LNCAP (cell line): ENCODE data around the gene RHOXF2.
"Not testable (repeated sequence)": the region's sequence is repeated elsewhere in the genome, so short reads cannot be mapped to it uniquely, and the experiment has no call there.

Source experiments
- CTCF ChIP-seq: fragments of 450-650 bp; IDR thresholded peaks from 2 replicates; pipeline ENCODE4 v1.5.1; 2017; ENCODE audit warnings: mild to moderate bottlenecking

The RHOXF2 gene

DNA sequence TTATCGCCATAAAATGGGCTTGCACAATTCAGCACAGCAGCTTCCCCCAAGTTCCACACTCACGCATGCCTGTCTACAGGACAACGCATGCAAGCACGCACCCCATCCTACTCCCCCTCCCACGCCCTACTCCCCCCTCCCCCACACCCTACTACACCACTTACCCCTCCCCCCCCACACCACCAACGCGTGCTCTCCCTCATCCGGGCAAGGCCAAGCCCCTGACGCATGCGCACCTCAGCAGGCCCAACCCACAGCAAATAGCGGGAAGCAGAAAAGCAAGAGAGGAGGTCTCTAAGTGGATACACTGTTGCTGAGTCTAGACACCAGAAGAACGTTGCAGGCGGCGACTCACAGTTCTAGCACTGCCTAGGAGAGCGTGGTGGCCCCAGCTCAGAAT lies at the start of gene RHOXF2:
Gene RHOXF2, plus strand, starts transcription at position 301 of the 400 bp plus-strand sequence. CDS start 138 bp downstream, outside the sequence.
- not testable (repeated sequence) for TF ChIP-seq CTCF

DNA sequence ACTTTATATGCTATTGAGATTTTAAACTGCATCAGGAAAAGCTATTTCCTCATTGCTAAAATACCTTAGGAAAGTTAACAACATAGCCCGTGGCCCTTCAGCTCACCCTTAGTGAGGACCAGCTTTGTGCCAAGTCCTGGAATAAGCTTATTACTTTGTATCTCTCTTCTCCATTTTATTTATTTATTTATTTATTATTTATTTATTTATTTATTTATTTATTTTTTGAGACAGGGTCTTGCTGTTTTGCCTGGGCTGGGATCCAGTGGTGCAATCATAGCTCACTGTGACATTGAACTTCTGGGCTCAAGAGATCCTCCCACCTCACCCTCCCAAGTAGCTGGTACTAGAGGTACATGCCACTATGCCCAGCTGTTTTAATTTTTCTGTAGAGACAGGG lies 49.0 kb upstream of the RHOXF2 start:
- no peak for TF ChIP-seq CTCF

DNA sequence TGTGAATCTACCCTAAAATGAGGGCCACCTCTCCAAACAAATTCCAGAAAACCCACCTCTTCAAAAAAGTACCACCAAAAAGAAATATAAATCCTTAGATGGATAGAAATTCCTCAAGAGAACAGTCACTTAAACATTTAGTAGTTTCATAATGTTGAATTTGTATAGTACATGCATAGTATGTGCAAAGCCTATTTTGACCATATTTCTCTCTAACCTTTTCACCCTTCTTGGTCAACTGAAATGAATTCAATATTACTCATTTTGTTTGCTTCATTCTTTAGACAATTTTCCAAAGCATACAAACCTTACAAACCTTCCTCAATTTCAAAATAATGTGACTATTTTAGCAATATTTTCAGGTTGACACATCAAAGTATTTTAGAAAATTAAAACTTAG lies 46.8 kb upstream of the RHOXF2 start:
- TF ChIP-seq CTCF: no peak

GRCh38 chrX:120115438-120115963 lies 42.9 kb upstream of the RHOXF2 start, which contains the start of gene RHOXF1:
Gene RHOXF1 (minus strand): TSS chrX:120115913. CDS start chrX:120115862, 51 bp downstream.
- TF ChIP-seq CTCF: no peak

DNA sequence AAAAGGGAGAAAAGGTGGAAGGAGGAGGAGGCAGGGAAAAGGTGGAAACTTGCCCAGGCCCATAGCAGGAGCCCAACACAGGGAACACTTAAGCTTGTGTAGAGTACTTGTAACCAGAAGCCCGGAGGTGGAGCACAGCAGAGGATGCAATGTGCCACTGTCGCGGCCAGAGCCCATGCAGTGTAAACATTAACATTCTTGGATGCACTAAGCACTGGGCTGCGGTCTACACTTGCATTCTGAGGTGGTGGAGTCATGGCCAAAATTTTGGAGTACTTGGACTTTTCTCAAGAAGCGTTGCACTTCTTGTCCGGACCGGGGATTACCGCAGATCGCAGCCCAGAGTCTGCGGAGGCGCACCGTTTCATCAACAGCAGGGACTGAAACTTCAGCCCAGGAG lies 38.2 kb upstream of the RHOXF2 start:
- TF ChIP-seq CTCF: no peak

- no peak for TF ChIP-seq CTCF
These were observed 33.0 kb upstream of the RHOXF2 start for GRCh38 chrX:120125444-120125843.

DNA sequence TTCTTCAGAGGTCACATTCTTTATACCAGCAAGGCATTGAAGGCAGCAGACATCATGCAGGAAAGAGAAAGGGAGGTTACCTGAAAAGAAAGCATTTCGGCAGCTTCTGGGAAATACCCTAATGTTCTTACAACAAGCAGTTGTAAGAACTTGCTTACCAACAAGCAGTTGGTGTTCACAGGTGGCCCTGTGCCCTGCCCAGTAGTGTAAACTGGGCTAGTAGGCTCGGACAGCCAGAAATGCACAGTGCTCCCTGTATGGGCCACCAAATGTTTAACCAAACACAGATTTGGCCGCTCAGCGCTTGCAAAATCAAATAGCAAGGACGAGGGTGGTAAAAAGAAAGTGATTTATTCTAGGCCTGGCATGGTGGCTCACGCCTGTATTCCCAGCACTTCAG lies 22.3 kb upstream of the RHOXF2 start:
- TF ChIP-seq CTCF: no peak

DNA sequence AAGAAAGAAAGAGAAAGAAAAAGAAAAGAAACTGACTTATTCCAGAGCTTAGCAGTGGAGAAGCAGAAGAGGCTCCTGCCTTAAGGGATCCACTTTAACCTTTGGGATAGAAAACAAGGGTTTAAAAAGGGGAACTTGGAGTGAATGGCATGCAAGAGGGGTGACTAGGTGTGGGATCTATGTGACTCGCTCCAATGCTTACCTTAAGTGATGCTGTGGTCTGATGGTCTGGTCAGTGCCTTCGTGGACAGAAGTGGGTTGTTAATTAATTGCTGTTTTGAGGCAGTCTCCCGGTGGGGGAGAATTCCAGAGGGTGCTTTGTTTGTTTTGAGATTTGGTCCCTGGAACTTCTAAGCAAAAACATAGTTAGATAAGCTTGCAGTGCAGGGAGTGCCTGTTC lies 21.6 kb upstream of the RHOXF2 start:
- TF ChIP-seq CTCF: no peak
